ENCODE data around the gene CFAP65. TPM values are rescaled to one million over a fixed set of nuclear protein-coding genes. Genes with fewer than 3 reads are reported as not detected.

Gene CFAP65
- total and polyA plus RNA-seq, 2 of the 4 experiments (the other 2 are of a cell fraction) = not detected

DNA sequence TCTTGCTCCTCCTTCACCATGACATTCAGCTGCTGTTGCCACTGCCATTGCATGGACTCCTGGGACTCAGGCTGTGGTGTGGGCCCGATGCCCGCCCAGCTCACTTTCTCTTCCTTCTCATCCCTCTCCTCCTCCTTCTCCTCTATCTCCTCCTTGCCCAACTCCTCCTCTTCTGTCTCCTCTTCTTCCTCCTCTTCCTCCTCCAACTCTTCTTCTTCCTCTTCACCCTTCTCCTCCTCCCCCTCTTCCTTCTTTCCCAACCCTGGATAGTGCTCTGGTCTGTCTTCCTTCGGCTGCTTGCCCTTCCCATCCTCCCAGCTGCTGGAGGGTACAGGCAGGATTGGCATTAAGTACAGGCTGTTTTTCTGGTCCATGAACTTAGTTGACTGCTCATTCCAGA, 37.3 kb downstream of the CFAP65 start:
- H3K4me2 ChIP-seq (ENCODE audit: low read depth, low read length) = no peak overlapping the region
- BruUV-seq (replicated peaks) = no TSS peak
- intact Hi-C loops (cut with micrococcal nuclease) = no loop called here
- no peaks in the 10 kb centered on the region; the same call in 1 of the 2 replicates for H4K20me1 ChIP-seq (ENCODE audit: insufficient read depth, low read length)
- no peak overlapping the region for H3K18ac ChIP-seq (ENCODE audit: low read depth, low read length)
- no peak overlapping the region for H4K8ac ChIP-seq (ENCODE audit: low read depth in 2 of 2, low read length in 2 of 2)
- peaks cover 72% of the 10 kb centered on the region for H3K27me3 ChIP-seq (ENCODE audit: control insufficient read depth, insufficient read depth, low read length)
- H4K5ac ChIP-seq (ENCODE audit: low read depth, low read length) = no peak overlapping the region
- ATAC-seq (ENCODE audit: low read depth) (no peak), DNase-seq (no peak)
- H2AFZ ChIP-seq (replicated peaks; ENCODE audit: low read length, poor library complexity) = no peak overlapping the region
- TF ChIP-seq MXI1 (IDR thresholded peaks at IDR 0.05; ENCODE audit: borderline replicate concordance, low read depth, low read length) = no peak
- TF ChIP-seq CHD1 (IDR thresholded peaks at IDR 0.05; ENCODE audit: low read depth, low read length) = no peak
- TF ChIP-seq MAFK (IDR thresholded peaks at IDR 0.05; ENCODE audit: low read depth, low read length) = no peak
- no peak for TF ChIP-seq SMC3 (IDR thresholded peaks at IDR 0.05; ENCODE audit: low read depth, low read length)
- TF ChIP-seq BHLHE40 (IDR thresholded peaks at IDR 0.05; ENCODE audit: low read depth, low read length) = no peak
- no peak for TF ChIP-seq MAZ (IDR thresholded peaks at IDR 0.05; ENCODE audit: borderline replicate concordance, low read depth, low read length)
- TF ChIP-seq RFX5 (IDR thresholded peaks at IDR 0.05; ENCODE audit: low read depth, low read length) = no peak
- no peak for TF ChIP-seq CEBPB (IDR thresholded peaks at IDR 0.05; ENCODE audit: low read depth, low read length)
- TF ChIP-seq FOS (IDR thresholded peaks at IDR 0.05; ENCODE audit: low read depth, low read length) = no peak
- H3K27ac ChIP-seq (ENCODE audit: insufficient read depth, low read length) = no peak overlapping the region
- no peak overlapping the region for H2AK5ac ChIP-seq (ENCODE audit: low read depth, low read length)
- no peak overlapping the region for H2BK20ac ChIP-seq (ENCODE audit: low read depth, low read length)
- H3K9me1 ChIP-seq (ENCODE audit: insufficient read depth, low read length) = no peaks in the 10 kb centered on the region
- no peak overlapping the region for H2BK5ac ChIP-seq (ENCODE audit: low read depth, low read length, poor library complexity, severe bottlenecking)
- no CpG with 5 or more reads among the region's 3 CpGs for WGBS, 2 experiments (ENCODE audit: extremely low coverage in 2 of 2, insufficient read length in 1 of 2)
- dilution Hi-C loops (cut with HindIII; ENCODE audit: low sequenced_read_pairs, unreplicated experiment) = no loop called here
- no peaks in the 10 kb centered on the region for H3K79me1 ChIP-seq (ENCODE audit: low read depth in 1 of 2, low read length in 2 of 2)
- no peak overlapping the region for H2BK15ac ChIP-seq (ENCODE audit: low read depth, low read length)
- H2BK120ac ChIP-seq (ENCODE audit: low read depth, low read length) = no peak overlapping the region
- no peak overlapping the region for H3K9ac ChIP-seq (ENCODE audit: low read depth, low read length)
- in situ Hi-C loops (cut with MboI; ENCODE audit: low sequenced_read_pairs) = no loop called here
- no peaks in the 10 kb centered on the region for H3K4me1 ChIP-seq (ENCODE audit: control insufficient read depth, insufficient read depth, low read length)
- no peak overlapping the region for H2AK9ac ChIP-seq (replicated peaks; ENCODE audit: low read depth, low read length, poor library complexity)
- ChIA-PET CTCF (no interaction called here), POLR2A (ENCODE audit: unreplicated experiment) (no interaction called here)
- H3K4me3 ChIP-seq (ENCODE audit: insufficient read depth, low read depth, low read length) = no peak overlapping the region
- no peak overlapping the region for H4K91ac ChIP-seq (ENCODE audit: insufficient read depth, low read depth, low read length)
- H3K14ac ChIP-seq (replicated peaks; ENCODE audit: low read depth, low read length) = no peak overlapping the region
- no peaks in the 10 kb centered on the region for H3K36me3 ChIP-seq (ENCODE audit: control insufficient read depth, insufficient read depth, low read length)
- no peak overlapping the region for H3K4ac ChIP-seq (ENCODE audit: low read depth, low read length)
- H3K9me3 ChIP-seq (ENCODE audit: control insufficient read depth, insufficient read depth, low read length) = no peaks in the 10 kb centered on the region; the same call in 1 of the 2 replicates
- H3K56ac ChIP-seq (ENCODE audit: extremely low read depth, insufficient read depth, low read length) = no peak overlapping the region
- no peak overlapping the region for H3K23ac ChIP-seq (ENCODE audit: low read depth, low read length)

All from IMR-90 (cell line).